Thyroid gland (tissue), 4 donors: ENCODE data around the gene OTOS.

Experiments used
- POLR2A ChIP-seq, 2 donors: fragments of 450-650 bp; IDR thresholded peaks; one replicate each; pipeline ENCODE4 v1.6.1; 2017; ENCODE audit warnings: antibody characterized with exemption in 2 of 2, mild to moderate bottlenecking in 2 of 2, moderate library complexity in 1 of 2
- TF ChIP-seq, protein P1 (sequence below), 6 experiments: fragments of 200-600 bp in 3 of 6; fragments of 450-650 bp in 3 of 6; sonication (generic) in 3 of 6; IDR thresholded peaks; one replicate each; pipeline ENCODE4 v1.5.1; 2016 to 2019; ENCODE audit warnings: antibody characterized with exemption in 6 of 6, mild to moderate bottlenecking in 2 of 6, inconsistent platforms in 1 of 6, moderate library complexity in 1 of 6

DNA sequence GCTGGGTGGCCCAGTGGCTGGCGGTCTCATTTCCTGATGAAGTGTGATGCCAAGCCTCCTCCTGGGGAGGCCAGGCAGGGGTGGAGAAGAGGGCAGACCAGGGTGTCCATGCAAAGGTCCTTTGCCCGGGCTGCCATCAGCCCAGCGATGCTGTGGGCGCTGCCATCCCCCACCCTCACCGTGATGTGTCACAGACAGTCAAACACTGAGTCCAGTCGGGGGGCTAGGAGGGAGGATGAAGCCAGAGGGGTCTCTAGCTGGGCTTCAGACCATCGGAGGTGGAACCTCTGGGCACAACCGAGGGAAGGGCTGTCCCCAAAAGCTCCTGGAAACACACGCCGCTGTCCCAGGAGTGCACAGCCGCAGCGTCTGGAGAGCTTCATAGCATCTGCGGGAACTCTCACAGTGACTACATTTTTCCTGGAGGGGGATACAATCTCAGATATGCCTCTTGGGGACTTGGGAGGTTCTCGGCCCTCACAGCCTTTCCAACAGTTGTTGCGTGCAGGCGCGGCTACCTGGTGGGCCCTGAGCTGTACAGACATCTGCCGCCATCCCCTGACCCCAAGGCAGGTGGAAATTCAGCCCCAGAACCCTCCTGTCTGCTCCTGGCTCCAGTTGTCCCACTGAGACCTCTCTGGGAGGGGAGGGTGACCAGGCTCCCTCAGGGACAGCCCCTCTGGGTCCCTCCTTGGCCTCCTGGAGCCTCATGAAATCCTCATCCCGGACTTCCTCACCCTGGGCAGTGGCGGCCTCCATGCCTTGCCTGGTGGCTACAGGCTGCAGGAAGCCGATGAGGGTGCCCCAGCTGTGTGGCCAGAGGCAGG, 26.5 kb upstream of the OTOS start:
- TF ChIP-seq, protein P1, sequence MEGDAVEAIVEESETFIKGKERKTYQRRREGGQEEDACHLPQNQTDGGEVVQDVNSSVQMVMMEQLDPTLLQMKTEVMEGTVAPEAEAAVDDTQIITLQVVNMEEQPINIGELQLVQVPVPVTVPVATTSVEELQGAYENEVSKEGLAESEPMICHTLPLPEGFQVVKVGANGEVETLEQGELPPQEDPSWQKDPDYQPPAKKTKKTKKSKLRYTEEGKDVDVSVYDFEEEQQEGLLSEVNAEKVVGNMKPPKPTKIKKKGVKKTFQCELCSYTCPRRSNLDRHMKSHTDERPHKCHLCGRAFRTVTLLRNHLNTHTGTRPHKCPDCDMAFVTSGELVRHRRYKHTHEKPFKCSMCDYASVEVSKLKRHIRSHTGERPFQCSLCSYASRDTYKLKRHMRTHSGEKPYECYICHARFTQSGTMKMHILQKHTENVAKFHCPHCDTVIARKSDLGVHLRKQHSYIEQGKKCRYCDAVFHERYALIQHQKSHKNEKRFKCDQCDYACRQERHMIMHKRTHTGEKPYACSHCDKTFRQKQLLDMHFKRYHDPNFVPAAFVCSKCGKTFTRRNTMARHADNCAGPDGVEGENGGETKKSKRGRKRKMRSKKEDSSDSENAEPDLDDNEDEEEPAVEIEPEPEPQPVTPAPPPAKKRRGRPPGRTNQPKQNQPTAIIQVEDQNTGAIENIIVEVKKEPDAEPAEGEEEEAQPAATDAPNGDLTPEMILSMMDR (IDR thresholded peaks at IDR 0.05), result no peak
- no peak for TF ChIP-seq POLR2A (IDR thresholded peaks at IDR 0.05)
